Activated CD4-positive, alpha-beta T cell treated with anti-CD3 and anti-CD28 coated beads, Interleukin-2, amount 10 ng/mL, durations not matched to agents 7 days and 5 days (primary cell): Measurements from ENCODE around the gene DPM1. TPM values are rescaled to one million over a fixed set of nuclear protein-coding genes. Genes with fewer than 3 reads are reported as not detected.

Experiments used
- CTCF ChIA-PET: fragments of 350-600 bp; sonication (Branson Sonifier 250); formaldehyde crosslinking; loops from one replicate; lab custom pipeline; 2021; ENCODE audit warnings: antibody characterized with exemption; lab: Charles Lee
- POLR2A ChIA-PET: fragments of 350-600 bp; sonication (Branson Sonifier 250); formaldehyde crosslinking; loops from one replicate; lab custom pipeline; 2021; ENCODE audit warnings: antibody characterized with exemption; lab: Charles Lee
- DNase-seq: peaks from one replicate; pipeline ENCODE4 v3.0.0-alpha.2; 2020
- H3K27ac Mint-ChIP-seq: one replicate; pipeline ENCODE4 v1.8.0; 2021; ENCODE audit warnings: mild to moderate bottlenecking, moderate library complexity, mixed read lengths
- H3K27me3 Mint-ChIP-seq: one replicate; pipeline ENCODE4 v1.8.0; 2021; ENCODE audit warnings: mixed read lengths
- H3K36me3 Mint-ChIP-seq: one replicate; pipeline ENCODE4 v1.8.0; 2021; ENCODE audit warnings: low read depth, mixed read lengths
- H3K4me1 Mint-ChIP-seq: one replicate; pipeline ENCODE4 v1.8.0; 2021; ENCODE audit warnings: mixed read lengths
- H3K4me3 Mint-ChIP-seq: one replicate; pipeline ENCODE4 v1.8.0; 2021; ENCODE audit warnings: mild to moderate bottlenecking, moderate library complexity, mixed read lengths
- H3K9me3 Mint-ChIP-seq: one replicate; pipeline ENCODE4 v1.8.0; 2021; ENCODE audit warnings: mixed read lengths
- total RNA-seq, 2 experiments: library from RNA; stranded (reverse); gene quantifications; one replicate each; pipeline ENCODE4 v1.2.3, GENCODE V29; 2021

Gene DPM1
- total RNA-seq, 2 experiments from 2014 or later, result 45.6 to 46.2 TPM

DNA sequence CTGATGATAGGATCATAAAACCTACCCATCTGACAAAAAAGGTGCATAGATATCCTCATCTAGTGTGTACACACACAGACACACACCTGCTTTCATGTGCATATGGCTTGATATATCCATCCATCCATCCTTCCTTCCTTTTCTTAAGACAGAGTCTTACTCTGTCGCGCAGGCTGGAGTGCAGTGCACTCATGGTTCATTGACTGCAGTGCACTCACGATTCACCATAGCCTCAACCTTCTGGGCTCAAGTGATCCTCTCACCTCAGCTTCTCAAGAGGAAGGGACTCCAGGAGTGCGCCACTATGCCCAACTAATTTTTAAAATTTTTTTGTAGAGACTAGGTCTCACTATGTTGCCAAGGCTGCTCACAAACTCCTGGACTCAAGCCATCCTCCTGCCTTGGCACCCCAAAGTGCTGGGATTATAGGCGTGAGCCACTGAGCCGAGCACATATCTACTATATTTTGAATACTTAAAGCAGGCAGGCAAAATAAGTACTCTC lies 54.2 kb downstream of the DPM1 start:
- Mint-ChIP-seq H3K4me1 (peaks cover 4% of the 10 kb centered on the region), H3K27ac (no peak overlapping the region), H3K36me3 (peaks cover 37% of the 10 kb centered on the region), H3K4me3 (no peak overlapping the region), H3K9me3 (no peaks in the 10 kb centered on the region), H3K27me3 (no peaks in the 10 kb centered on the region)
- DNase-seq, result no peak
- ChIA-PET CTCF (interaction anchor here (1.2 kb wide), 1 partner anchor 13 kb away, joined by 3 read pairs; no protein-coding TSS in a partner anchor), POLR2A (no interaction called here)

DNA sequence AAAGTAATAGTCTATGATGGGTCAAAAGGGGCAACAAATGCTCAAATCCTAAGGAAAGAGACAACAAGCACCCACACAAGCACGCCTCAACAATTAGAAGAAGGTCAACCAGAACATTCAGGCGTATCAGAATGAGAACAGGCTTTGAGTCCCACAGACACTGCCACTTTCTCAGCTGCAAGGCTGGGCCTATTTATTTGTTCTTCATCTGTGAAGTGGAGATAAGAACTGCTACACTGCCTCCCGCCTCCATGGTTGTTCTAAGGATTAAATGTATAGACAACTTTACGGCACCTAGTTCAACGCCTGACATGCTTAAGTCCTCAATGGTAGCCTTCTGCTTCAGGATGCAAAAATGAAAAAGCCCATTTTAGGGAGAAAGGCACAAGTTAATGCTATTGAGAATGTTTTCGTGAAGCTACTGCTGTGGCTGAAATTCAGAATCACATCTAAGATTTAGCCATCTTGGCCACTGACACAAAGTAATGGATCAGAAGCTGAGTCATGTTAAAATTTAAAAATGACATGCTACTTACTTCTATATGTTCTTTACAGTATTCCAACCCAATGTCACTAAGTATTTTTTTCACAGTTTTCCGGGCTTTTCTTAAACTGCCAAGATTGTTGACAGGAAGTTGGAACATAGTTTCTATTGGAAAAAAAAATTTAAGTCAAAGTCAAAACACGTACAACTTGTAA lies 54.8 kb downstream of the DPM1 start:
- no peak overlapping the region for H3K27ac Mint-ChIP-seq
- CTCF ChIA-PET, result interaction anchor here (1.1 to 1.2 kb wide), 2 partner anchors 13 kb away, joined by 3 read pairs; no protein-coding TSS in a partner anchor

DNA sequence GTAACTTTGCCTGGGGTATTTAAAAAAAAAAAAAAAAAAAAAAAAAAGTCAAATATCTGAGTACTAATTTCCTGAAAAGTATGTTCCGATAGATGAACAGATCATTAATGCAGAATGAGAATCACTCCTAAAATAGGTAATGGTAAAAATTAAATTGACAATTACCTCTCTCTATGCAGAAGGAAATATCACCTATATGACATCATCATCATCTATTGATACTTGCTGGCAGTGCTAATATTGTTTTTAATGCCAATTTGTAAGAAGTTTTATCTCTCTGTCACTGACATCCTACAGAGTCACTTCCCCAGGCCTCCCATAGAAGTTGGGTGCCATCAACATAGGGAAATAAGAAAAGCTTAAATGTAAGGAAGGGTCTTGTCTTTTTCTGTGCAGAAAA lies 57.0 kb downstream of the DPM1 start:
- H3K36me3 Mint-ChIP-seq, result peaks cover 46% of the 10 kb centered on the region
- H3K27ac Mint-ChIP-seq, result no peak overlapping the region

More for the DNA sequence above, 54.8 kb downstream of the DPM1 start:
- Mint-ChIP-seq H3K4me3 (no peak overlapping the region), H3K27me3 (no peaks in the 10 kb centered on the region), H3K9me3 (no peaks in the 10 kb centered on the region), H3K4me1 (peaks cover 4% of the 10 kb centered on the region), H3K36me3 (peaks cover 38% of the 10 kb centered on the region)
- POLR2A ChIA-PET, result no interaction called here
- no peak for DNase-seq

DNA sequence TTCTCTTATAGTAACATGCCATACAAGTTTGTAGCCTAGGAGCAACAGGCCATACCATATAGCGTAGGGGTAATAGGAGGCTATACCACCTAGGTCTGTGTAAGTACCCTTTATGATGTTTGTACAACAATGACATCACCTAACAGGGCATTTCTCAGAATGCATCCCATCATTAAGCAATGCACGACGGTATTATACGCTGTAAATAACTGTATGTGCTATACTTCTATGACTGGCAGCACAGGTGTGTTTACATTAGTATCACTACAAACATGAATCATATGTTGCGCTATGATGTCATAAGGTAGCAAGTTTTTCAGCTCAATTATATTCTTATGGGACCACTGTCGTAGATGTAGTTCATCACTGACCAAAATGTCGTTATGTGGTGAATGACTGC lies 58.1 kb downstream of the DPM1 start:
- Mint-ChIP-seq H3K36me3 (peaks cover 46% of the 10 kb centered on the region), H3K4me3 (no peak overlapping the region), H3K9me3 (no peaks in the 10 kb centered on the region), H3K27me3 (no peaks in the 10 kb centered on the region), H3K4me1 (peaks cover 9% of the 10 kb centered on the region), H3K27ac (no peak overlapping the region)
- POLR2A ChIA-PET, result no interaction called here
- CTCF ChIA-PET, result interaction anchor here (0.6 to 2.2 kb wide), 9 partner anchors 16 to 106 kb away, joined by 3 to 6 read pairs (median 4); partner anchors contain the start of gene BCAS4
- no peak for DNase-seq

More for the DNA sequence above, 57.0 kb downstream of the DPM1 start:
- Mint-ChIP-seq H3K27me3 (no peaks in the 10 kb centered on the region), H3K9me3 (no peaks in the 10 kb centered on the region), H3K4me1 (peaks cover 9% of the 10 kb centered on the region), H3K4me3 (no peak overlapping the region)
- ChIA-PET POLR2A (no interaction called here), CTCF (interaction anchor here (0.6 to 2.2 kb wide), 6 partner anchors 15 to 533 kb away, joined by 3 to 6 read pairs (median 3); no protein-coding TSS in a partner anchor)
- DNase-seq, result no peak

DNA sequence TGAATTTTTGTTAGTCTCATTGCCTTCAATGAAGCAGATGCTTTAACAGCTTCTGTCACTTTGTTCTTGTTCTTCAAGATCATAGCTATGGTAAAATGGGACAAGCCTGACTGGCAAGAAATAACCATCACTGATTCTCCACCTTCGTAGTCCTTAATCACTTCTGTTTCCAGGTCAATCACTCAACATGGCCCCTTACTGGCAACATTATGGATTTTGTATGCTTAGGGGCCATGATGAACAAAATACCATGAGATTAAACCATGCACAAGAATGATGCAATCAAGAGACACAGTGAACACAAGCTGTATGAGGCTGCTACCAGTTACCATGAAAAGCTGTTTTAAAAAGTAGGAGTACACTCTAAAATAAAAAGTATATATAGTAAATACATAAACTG lies 59.9 kb downstream of the DPM1 start:
- H3K4me1 Mint-ChIP-seq, result peaks cover 11% of the 10 kb centered on the region
- H3K27me3 Mint-ChIP-seq, result no peaks in the 10 kb centered on the region
- peaks cover 51% of the 10 kb centered on the region for H3K36me3 Mint-ChIP-seq
- no peak overlapping the region for H3K4me3 Mint-ChIP-seq
- H3K9me3 Mint-ChIP-seq, result no peaks in the 10 kb centered on the region
- POLR2A ChIA-PET, result no interaction called here
- CTCF ChIA-PET, result interaction anchor here (1.0 to 4.0 kb wide), 3 partner anchors 12 to 32 kb away, joined by 3 to 20 read pairs (median 3); partner anchors contain the start of gene ADNP
- DNase-seq, result no peak
- no peak overlapping the region for H3K27ac Mint-ChIP-seq

DNA sequence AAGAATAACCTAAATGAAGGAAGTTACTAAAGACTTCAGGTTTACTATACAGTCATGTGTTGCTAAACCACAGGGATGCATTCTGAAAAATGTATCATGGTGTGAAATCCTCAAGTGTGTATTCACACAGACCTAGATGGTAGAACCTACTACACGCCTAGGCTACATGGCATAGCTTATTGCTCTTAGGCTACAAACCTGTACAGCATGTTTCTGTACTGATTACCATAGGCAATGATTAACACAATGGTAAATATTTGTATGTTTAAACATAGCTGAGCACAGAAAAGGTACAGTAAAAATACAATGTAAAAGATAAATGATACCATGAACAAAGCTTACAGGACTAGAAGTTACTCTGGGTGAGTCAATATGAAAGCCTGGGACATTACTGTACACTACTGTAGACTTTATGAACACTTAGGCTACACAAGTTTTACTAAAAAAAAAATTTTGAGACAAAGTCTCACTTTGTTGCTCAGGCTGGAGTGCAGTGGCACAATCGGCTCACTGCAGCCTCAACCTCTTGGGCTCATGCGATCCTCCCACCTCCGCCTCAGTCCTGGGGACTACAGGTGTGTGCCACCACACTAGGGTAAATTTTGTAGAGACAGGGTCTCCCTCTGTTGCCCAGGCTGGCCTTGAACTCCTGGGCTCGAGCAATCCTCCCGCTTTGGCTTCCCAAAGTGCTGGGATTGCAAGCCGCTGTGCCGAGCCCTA lies 63.1 kb downstream of the DPM1 start:
- H3K4me3 Mint-ChIP-seq, result no peak overlapping the region
- H3K9me3 Mint-ChIP-seq, result no peaks in the 10 kb centered on the region
- CTCF ChIA-PET, result interaction anchor here (0.7 to 4.0 kb wide), 2 partner anchors 30 to 35 kb away, joined by 3 to 20 read pairs; partner anchors contain the start of gene ADNP
- no peak for DNase-seq
- H3K27me3 Mint-ChIP-seq, result no peaks in the 10 kb centered on the region
- H3K4me1 Mint-ChIP-seq, result peaks cover 11% of the 10 kb centered on the region
- H3K27ac Mint-ChIP-seq, result no peak overlapping the region
- H3K36me3 Mint-ChIP-seq, result peaks cover 60% of the 10 kb centered on the region
- POLR2A ChIA-PET, result interaction anchor here (0.5 kb wide), 1 partner anchor 30 kb away, joined by 3 read pairs; no protein-coding TSS in a partner anchor

DNA sequence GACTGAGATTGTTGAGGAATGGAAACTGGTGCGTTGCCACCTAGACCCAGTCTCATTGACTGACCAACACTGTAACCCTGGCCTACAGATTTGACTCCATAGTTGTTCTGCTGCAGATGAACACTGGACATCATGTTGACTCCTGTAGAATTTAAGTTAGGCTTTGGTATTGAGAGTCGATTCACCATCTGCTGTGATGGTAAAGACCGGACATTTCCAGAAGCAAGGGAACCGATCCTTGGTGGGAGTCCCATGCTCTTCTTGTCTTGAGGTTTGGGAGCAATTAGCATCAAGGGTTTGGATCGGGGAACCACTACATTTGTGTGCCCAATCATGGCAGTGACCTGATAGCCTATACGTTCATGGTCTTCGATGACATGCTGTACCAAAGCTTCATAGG lies 64.7 kb downstream of the DPM1 start:
- no peak overlapping the region for H3K4me3 Mint-ChIP-seq
- ChIA-PET CTCF (interaction anchor here (1.1 kb wide), 1 partner anchor 38 kb away, joined by 3 read pairs; the partner anchor contains the start of gene ADNP), POLR2A (no interaction called here)
- no peak overlapping the region for H3K27ac Mint-ChIP-seq
- peaks cover 59% of the 10 kb centered on the region for H3K36me3 Mint-ChIP-seq
- H3K9me3 Mint-ChIP-seq, result no peaks in the 10 kb centered on the region
- H3K27me3 Mint-ChIP-seq, result no peaks in the 10 kb centered on the region
- H3K4me1 Mint-ChIP-seq, result peaks cover 11% of the 10 kb centered on the region
- no peak for DNase-seq

DNA sequence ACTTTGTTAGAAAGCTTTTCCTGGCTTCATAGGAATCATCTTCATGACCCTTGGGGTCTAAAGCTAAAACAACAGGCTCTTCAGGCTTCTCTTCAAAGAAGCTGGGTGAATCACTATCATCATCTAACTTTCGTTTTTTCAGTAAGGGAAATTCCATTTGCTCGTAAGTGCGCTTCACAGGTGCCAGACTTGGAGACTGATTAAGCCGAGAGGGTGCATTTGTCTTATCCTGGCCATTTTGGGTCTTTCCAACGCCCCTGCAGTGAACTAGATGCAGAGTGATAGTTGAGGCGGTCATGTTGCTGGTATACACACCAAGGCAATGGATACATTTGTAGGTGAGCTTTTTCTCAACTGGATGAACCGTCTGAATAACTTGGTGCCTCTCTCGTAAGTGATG lies 65.9 kb downstream of the DPM1 start:
- ChIA-PET CTCF (interaction anchor here (1.1 kb wide), 1 partner anchor 39 kb away, joined by 3 read pairs; the partner anchor contains the start of gene ADNP), POLR2A (no interaction called here)
- H3K9me3 Mint-ChIP-seq, result no peaks in the 10 kb centered on the region
- no peaks in the 10 kb centered on the region for H3K27me3 Mint-ChIP-seq
- peaks cover 9% of the 10 kb centered on the region for H3K4me1 Mint-ChIP-seq
- peaks cover 50% of the 10 kb centered on the region for H3K36me3 Mint-ChIP-seq
- no peak for DNase-seq
- no peak overlapping the region for H3K4me3 Mint-ChIP-seq
- no peak overlapping the region for H3K27ac Mint-ChIP-seq

DNA sequence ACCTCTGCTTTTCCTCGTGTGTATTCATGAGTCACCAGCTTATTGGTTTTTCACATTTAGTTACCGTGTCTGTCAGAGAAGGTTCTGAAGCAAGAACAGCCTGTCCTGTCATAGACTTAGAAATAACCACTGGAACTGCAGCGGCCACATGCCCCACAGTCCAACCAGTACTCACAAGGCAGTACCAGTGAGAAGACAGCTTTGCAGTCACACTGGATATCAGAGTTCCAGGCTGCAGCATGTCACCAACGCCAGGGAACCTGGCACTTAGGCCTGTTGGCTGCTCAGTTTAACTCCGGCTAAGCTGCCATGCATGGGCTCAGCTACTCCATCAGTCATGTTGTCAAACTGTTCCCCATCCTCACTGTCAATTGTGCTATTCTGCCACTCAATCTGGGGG lies 67.2 kb downstream of the DPM1 start:
- H3K36me3 Mint-ChIP-seq, result peaks cover 46% of the 10 kb centered on the region
- POLR2A ChIA-PET, result no interaction called here

DNA sequence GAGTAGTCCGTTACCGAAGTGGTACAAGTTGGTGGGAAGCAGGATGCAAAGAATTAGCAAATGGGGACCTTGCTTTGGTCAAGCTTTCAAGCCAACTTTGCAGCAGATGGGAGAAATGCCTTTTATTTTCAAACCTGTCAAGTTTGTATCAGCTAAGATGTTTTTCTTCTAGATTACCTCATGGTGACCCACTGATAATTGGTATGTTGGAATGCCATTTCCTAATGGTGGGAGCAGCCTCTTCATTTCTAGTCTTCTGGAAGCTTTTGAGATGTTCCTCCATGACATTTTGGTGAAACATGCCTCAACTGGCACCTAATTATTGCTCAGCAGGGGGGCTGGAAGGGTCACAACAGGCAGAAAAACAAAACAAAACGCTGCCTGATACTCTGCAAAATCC lies 70.8 kb downstream of the DPM1 start:
- no peak for DNase-seq
- Mint-ChIP-seq H3K27me3 (no peaks in the 10 kb centered on the region), H3K36me3 (peaks cover 34% of the 10 kb centered on the region), H3K4me3 (no peak overlapping the region), H3K4me1 (no peaks in the 10 kb centered on the region), H3K27ac (no peak overlapping the region), H3K9me3 (no peaks in the 10 kb centered on the region)
- ChIA-PET POLR2A (no interaction called here), CTCF (interaction anchor here (1.0 kb wide), 1 partner anchor 22 kb away, joined by 3 read pairs; no protein-coding TSS in a partner anchor)

More for the DNA sequence above, 67.2 kb downstream of the DPM1 start:
- Mint-ChIP-seq H3K9me3 (no peaks in the 10 kb centered on the region), H3K27ac (no peak overlapping the region), H3K27me3 (no peaks in the 10 kb centered on the region), H3K4me3 (no peak overlapping the region), H3K4me1 (peaks cover 5% of the 10 kb centered on the region)
- CTCF ChIA-PET, result interaction anchor here (0.6 to 3.6 kb wide), 5 partner anchors 9 to 96 kb away, joined by 3 to 12 read pairs (median 3); partner anchors contain the start of gene BCAS4
- no peak for DNase-seq

DNA sequence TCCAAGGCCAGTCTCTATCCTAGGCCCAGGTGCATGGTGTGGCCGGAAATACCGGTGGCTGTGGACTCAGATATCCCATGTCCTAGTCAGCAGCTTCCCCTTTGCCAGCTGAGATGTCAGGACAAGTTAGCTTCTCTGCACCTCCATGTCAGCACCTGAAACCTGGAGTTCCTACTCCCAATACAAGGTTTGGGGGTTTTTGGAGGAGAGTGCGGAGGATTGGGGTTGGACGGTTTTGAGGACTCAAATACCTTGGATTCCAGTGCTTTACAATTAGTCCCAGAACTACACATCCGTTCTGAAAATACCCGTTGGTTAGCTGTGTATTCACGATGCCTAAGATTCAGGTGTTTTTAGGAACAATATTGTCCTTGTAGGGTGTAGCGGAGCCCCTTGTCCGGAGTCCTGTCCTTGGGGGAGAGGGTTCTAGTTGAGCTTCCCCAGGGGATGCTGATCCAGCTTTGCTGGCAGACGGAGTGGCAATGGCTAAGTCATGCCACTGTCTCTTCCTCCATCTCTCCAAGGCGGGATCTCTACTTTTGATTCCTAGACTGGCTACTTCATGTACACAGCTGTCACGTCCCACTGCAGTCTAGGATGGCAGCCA lies 72.0 kb downstream of the DPM1 start:
- Mint-ChIP-seq H3K4me1 (no peaks in the 10 kb centered on the region), H3K9me3 (no peaks in the 10 kb centered on the region), H3K27ac (no peak overlapping the region), H3K27me3 (no peaks in the 10 kb centered on the region), H3K4me3 (no peak overlapping the region), H3K36me3 (peaks cover 22% of the 10 kb centered on the region)
- CTCF ChIA-PET, result interaction anchor here (1.1 kb wide), 1 partner anchor 92 kb away, joined by 5 read pairs; the partner anchor contains the start of gene BCAS4
- POLR2A ChIA-PET, result no interaction called here
- no peak for DNase-seq

DNA sequence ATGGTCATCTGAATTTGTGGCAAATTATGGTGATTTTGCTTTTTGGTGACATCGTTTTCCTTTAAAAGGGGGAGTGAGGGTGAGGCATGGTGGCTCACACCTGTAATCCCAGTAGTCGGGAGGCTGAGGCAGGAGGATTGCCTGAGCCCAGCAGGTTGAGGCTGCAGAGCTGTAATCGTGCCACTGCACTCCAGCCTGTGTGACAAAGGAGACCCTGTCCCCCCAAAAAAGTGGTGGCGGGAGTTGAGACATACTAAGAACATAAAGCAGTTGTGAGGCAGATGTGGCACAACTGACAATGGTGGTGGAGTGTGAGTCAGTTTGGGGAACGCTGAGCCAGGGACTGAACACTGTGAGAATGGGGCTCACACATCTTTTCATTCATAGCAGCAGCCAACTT lies 72.6 kb downstream of the DPM1 start:
- Mint-ChIP-seq H3K27ac (no peak overlapping the region), H3K36me3 (peaks cover 21% of the 10 kb centered on the region), H3K9me3 (no peaks in the 10 kb centered on the region), H3K4me3 (no peak overlapping the region), H3K4me1 (no peaks in the 10 kb centered on the region), H3K27me3 (no peaks in the 10 kb centered on the region)
- ChIA-PET POLR2A (no interaction called here), CTCF (interaction anchor here (0.6 to 1.1 kb wide), 2 partner anchors 91 to 145 kb away, joined by 4 to 5 read pairs; partner anchors contain the start of gene BCAS4)
- no peak for DNase-seq
